Measurements from ENCODE around the gene MCCD1. TPM values are rescaled to one million over a fixed set of nuclear protein-coding genes. Genes with fewer than 3 reads are reported as not detected.

Gene MCCD1
- total RNA-seq, 6 experiments from 2014 or later, result not detected

DNA sequence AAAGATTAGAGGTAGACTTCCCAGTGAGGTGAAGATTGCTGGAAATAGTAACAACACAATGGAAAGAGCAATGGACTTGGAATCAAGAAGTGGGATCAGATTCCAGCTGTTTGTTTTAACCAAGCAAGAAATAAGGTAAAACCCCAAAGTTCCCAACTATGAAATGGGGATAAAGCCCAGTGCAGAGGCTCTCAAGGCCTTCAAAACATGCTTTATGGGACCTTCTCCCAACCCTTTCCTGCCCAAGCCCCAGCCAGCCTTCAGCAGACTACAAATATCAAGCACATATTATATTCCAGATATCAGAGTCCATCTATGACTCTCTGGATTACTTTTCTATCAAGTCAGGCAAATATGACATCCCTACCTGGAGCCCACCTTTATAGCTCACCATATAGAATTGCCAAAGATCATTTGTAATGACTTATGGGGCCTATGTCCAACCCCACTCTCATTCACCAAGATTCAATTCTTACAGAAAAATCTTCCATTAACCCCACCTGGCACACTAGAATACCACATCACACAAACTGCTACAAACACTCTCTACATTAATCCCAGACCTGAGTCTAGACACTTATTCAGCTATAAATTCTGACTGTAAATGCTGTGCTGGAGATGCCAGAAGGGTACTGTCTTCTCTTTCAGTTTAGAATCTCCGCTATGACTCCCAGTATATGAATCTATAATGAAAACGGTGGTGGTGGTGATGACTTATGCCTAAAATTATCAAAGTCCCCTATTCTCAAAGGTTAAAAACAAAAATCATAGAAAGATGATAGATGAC is 7.0 kb downstream of the MCCD1 start:
- Mint-ChIP-seq H3K27me3 (ENCODE audit: insufficient read depth) (peaks cover 7% of the 10 kb centered on the region), H3K4me1 (ENCODE audit: low read depth) (peaks cover 35% of the 10 kb centered on the region), H3K36me3 (ENCODE audit: low read depth) (peaks cover 71% of the 10 kb centered on the region), H3K27ac (peak overlapping the region; percentile 24; the same call in 1 of the 2 replicates), H3K9me3 (no peaks in the 10 kb centered on the region), H3K4me3 (no peak overlapping the region)
- DNase-seq, result no peak
- TF ChIP-seq, protein P1, sequence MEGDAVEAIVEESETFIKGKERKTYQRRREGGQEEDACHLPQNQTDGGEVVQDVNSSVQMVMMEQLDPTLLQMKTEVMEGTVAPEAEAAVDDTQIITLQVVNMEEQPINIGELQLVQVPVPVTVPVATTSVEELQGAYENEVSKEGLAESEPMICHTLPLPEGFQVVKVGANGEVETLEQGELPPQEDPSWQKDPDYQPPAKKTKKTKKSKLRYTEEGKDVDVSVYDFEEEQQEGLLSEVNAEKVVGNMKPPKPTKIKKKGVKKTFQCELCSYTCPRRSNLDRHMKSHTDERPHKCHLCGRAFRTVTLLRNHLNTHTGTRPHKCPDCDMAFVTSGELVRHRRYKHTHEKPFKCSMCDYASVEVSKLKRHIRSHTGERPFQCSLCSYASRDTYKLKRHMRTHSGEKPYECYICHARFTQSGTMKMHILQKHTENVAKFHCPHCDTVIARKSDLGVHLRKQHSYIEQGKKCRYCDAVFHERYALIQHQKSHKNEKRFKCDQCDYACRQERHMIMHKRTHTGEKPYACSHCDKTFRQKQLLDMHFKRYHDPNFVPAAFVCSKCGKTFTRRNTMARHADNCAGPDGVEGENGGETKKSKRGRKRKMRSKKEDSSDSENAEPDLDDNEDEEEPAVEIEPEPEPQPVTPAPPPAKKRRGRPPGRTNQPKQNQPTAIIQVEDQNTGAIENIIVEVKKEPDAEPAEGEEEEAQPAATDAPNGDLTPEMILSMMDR (IDR thresholded peaks at IDR 0.05), result no peak

DNA sequence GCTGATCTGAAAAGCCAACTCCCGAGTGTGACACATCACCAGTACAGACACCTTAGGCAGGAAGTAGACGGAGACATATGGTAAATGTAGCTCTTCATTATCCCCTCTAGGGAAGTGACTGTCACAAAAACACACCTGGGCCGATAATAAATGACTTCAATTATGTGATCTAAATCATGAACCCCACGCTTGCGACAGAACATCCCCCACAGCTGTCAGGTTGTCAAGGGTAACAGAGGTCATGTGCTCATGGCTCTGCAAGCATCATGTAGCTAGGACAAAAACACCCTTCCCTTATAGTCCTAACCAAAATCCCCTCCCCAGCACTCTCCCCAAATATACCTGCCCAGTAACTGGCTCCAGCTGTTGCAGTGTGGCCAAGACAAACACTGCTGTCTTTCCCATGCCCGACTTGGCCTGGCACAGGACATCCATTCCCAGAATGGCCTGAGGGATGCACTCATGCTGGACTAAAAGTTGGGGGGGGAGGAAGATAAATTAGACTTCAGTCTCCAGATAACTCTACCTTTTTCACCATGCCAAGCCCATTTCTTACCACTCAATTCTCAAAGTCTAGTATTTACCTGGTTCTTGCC is 10.1 kb downstream of the MCCD1 start:
- H3K36me3 Mint-ChIP-seq (ENCODE audit: low read depth), result peaks cover 57% of the 10 kb centered on the region
- TF ChIP-seq, protein P1 (IDR thresholded peaks at IDR 0.05), result no peak
- H3K4me3 Mint-ChIP-seq, result peak overlapping the region; percentile 88
- H3K27ac Mint-ChIP-seq, result peak overlapping the region; percentile 43
- peaks cover 29% of the 10 kb centered on the region for H3K4me1 Mint-ChIP-seq (ENCODE audit: low read depth)
- H3K9me3 Mint-ChIP-seq, result no peaks in the 10 kb centered on the region
- H3K27me3 Mint-ChIP-seq (ENCODE audit: insufficient read depth), result peaks cover 7% of the 10 kb centered on the region
- no peak for DNase-seq

- no peak for DNase-seq
- TF ChIP-seq, protein P1 (IDR thresholded peaks at IDR 0.05), result no peak
- peaks cover 4% of the 10 kb centered on the region for H3K27me3 Mint-ChIP-seq (ENCODE audit: insufficient read depth)
- H3K36me3 Mint-ChIP-seq (ENCODE audit: low read depth), result peaks cover 47% of the 10 kb centered on the region
- H3K27ac Mint-ChIP-seq, result peak overlapping the region; percentile 98
- H3K9me3 Mint-ChIP-seq, result no peaks in the 10 kb centered on the region
- peak overlapping the region; percentile 88 for H3K4me3 Mint-ChIP-seq
- H3K4me1 Mint-ChIP-seq (ENCODE audit: low read depth), result peaks cover 38% of the 10 kb centered on the region
Observed at GRCh38 chr6:31540640-31541039, 11.9 kb downstream of the MCCD1 start.

GRCh38 chr6:31541059-31541657 is 12.4 kb downstream of the MCCD1 start:
- TF ChIP-seq, protein P1 (IDR thresholded peaks at IDR 0.05), result no peak
- Mint-ChIP-seq H3K9me3 (no peaks in the 10 kb centered on the region), H3K36me3 (ENCODE audit: low read depth) (peaks cover 42% of the 10 kb centered on the region), H3K27ac (peak overlapping the region; percentile 98), H3K4me1 (ENCODE audit: low read depth) (peaks cover 43% of the 10 kb centered on the region), H3K4me3 (peak overlapping the region; percentile 88), H3K27me3 (ENCODE audit: insufficient read depth) (peaks cover 4% of the 10 kb centered on the region)
- DNase-seq, result no peak

DNA sequence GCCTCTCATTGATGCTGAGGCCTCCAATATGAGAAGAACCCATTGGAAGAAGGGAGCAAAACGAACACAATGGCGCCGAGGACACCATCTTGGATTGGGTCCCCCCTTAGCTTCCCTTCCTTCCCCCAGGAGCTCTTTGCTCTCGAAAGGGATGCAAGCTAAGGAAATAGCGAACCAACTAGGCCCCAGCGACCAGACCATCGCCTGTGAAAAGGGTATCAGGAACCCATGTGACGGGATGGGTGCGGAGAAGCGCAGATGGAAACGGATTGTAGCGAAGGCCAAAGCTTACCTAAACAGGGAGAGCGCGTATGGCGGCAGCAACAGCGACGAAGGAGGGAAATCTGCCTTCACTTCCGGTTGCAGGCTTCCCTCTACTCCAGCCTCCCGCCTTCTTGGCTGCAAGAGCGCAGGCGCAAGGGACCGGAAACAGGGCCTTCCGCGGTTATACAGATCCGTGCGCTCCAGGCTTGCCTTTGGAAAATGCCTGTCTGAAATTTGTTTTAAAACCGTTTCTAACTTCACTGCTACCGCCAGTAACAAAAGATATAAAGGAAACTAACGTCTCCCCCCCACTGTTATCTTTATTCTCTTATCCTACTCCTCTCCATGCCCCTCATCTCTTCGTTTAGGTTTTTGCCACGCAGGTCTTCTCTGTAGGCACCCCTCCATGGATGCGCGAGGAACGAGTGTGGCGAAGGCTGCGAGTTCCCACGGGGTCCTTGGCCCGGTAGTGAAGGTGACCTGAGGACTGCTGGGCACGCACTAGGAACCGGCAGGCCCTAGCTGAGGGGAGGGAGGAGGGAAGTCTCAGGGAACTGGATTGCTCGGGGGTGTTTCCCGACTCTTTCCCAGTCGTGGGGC is 13.1 kb downstream of the MCCD1 start, which contains the start of gene DDX39B:
DDX39B (minus strand) TSS at position 346 of the 864 bp plus-strand sequence. CDS start 1,471 bp downstream, outside the sequence.
- TF ChIP-seq, protein P1 (IDR thresholded peaks at IDR 0.05), result no peak
- peak; percentile 95 for DNase-seq
- H3K4me1 Mint-ChIP-seq (ENCODE audit: low read depth), result peaks cover 51% of the 10 kb centered on the region
- peaks cover 4% of the 10 kb centered on the region for H3K27me3 Mint-ChIP-seq (ENCODE audit: insufficient read depth)
- H3K36me3 Mint-ChIP-seq (ENCODE audit: low read depth), result peaks cover 36% of the 10 kb centered on the region
- H3K27ac Mint-ChIP-seq, result peak within 1 kb of the TSS; percentile 98
- peak within 1 kb of the TSS; percentile 88 for H3K4me3 Mint-ChIP-seq
- H3K9me3 Mint-ChIP-seq, result no peaks in the 10 kb centered on the region
